ENCODE measurements around the gene TMED9. TPM values are rescaled to one million over a fixed set of nuclear protein-coding genes. Genes with fewer than 3 reads are reported as not detected.

The TMED9 gene
- total RNA-seq, 4 donors from 2014 or later: 96.5 to 141 (median 119) TPM

- peaks cover 0 to 12% (median 0%) of the 10 kb centered on the region in 4 donors for H3K27me3 ChIP-seq
- no peak overlapping the region for H3K4me3 ChIP-seq
- no peaks in the 10 kb centered on the region for H3K36me3 ChIP-seq
- TF ChIP-seq, protein P1, sequence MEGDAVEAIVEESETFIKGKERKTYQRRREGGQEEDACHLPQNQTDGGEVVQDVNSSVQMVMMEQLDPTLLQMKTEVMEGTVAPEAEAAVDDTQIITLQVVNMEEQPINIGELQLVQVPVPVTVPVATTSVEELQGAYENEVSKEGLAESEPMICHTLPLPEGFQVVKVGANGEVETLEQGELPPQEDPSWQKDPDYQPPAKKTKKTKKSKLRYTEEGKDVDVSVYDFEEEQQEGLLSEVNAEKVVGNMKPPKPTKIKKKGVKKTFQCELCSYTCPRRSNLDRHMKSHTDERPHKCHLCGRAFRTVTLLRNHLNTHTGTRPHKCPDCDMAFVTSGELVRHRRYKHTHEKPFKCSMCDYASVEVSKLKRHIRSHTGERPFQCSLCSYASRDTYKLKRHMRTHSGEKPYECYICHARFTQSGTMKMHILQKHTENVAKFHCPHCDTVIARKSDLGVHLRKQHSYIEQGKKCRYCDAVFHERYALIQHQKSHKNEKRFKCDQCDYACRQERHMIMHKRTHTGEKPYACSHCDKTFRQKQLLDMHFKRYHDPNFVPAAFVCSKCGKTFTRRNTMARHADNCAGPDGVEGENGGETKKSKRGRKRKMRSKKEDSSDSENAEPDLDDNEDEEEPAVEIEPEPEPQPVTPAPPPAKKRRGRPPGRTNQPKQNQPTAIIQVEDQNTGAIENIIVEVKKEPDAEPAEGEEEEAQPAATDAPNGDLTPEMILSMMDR (IDR thresholded peaks at IDR 0.05): no peak
- no peak for TF ChIP-seq POLR2A (IDR thresholded peaks at IDR 0.05)
- peaks cover 0 to 2% (median 0%) of the 10 kb centered on the region in 3 donors for H3K4me1 ChIP-seq
- no peak overlapping the region for H3K27ac ChIP-seq
- WGBS, 2 donors: 46 to 62% methylated on average over 5 to 8 of the region's 8 CpGs
- intact Hi-C loops (cut with DNase I): no loop called here
- no peaks in the 10 kb centered on the region for H3K9me3 ChIP-seq
- no peak for DNase-seq
Measured at GRCh38 chr5:177565046-177565445, 27.0 kb upstream of the TMED9 start.

- TF ChIP-seq POLR2A (IDR thresholded peaks at IDR 0.05): no peak
- TF ChIP-seq, protein P1 (IDR thresholded peaks at IDR 0.05): no peak
- intact Hi-C loops (cut with DNase I): no loop called here
- 67 to 72% methylated on average over 4 to 5 of the region's 7 CpGs for WGBS, 2 donors
Measured at GRCh38 chr5:177568326-177568725, 23.7 kb upstream of the TMED9 start.

GRCh38 chr5:177569894-177570293 lies 22.1 kb upstream of the TMED9 start:
- no peak overlapping the region for H3K27ac ChIP-seq
- H3K4me3 ChIP-seq: no peak overlapping the region
- no peaks in the 10 kb centered on the region for H3K36me3 ChIP-seq
- 83 to 86% methylated on average over 2 of the region's 2 CpGs for WGBS, 2 donors
- TF ChIP-seq POLR2A (IDR thresholded peaks at IDR 0.05): no peak
- TF ChIP-seq, protein P1 (IDR thresholded peaks at IDR 0.05): no peak
- peaks cover 0 to 12% (median 0%) of the 10 kb centered on the region in 4 donors for H3K27me3 ChIP-seq
- intact Hi-C loops (cut with DNase I): no loop called here
- H3K4me1 ChIP-seq: peaks cover 0 to 5% (median 3%) of the 10 kb centered on the region in 3 donors
- no peaks in the 10 kb centered on the region for H3K9me3 ChIP-seq
- DNase-seq: no peak

More at GRCh38 chr5:177568326-177568725, 23.7 kb upstream of the TMED9 start:
- no peak overlapping the region for H3K4me3 ChIP-seq
- H3K27me3 ChIP-seq: peaks cover 0 to 12% (median 0%) of the 10 kb centered on the region in 4 donors
- no peaks in the 10 kb centered on the region for H3K9me3 ChIP-seq
- H3K27ac ChIP-seq: no peak overlapping the region
- no peak for DNase-seq
- no peaks in the 10 kb centered on the region for H3K36me3 ChIP-seq
- H3K4me1 ChIP-seq: no peaks in the 10 kb centered on the region

DNA sequence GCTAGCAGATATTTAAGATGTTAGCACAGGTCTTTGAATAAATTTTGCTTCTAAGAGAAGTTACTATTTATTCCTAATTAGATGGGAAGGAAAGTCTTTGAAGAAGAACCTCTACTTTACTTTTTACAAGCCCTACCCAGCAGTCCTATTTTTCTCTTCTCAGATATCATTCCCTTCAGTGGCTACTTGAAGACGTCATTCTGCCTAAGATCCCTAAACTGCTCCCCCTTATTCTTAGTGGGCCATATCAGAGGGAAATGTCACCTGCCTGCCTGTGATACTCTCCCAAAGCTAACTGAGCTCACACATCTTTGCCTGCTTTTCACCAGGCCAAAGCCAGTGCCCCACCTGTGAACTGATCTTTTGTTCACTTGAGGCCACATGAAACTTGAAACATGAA lies 16.5 kb upstream of the TMED9 start:
- no peak for DNase-seq
- intact Hi-C loops (cut with DNase I): no loop called here
- Histone ChIP-seq H3K36me3 (no peaks in the 10 kb centered on the region), H3K4me1 (peaks cover 6 to 17% (median 8%) of the 10 kb centered on the region in 3 donors), H3K9me3 (no peaks in the 10 kb centered on the region), H3K27ac (peak overlapping the region; percentile 75 to 85 (median 78)), H3K4me3 (no peak overlapping the region), H3K27me3 (no peaks in the 10 kb centered on the region)
- 20 to 33% methylated on average over 1 of the region's 1 CpG for WGBS, 2 donors
- TF ChIP-seq, protein P1 (IDR thresholded peaks at IDR 0.05): no peak
- no peak for TF ChIP-seq POLR2A (IDR thresholded peaks at IDR 0.05)

DNA sequence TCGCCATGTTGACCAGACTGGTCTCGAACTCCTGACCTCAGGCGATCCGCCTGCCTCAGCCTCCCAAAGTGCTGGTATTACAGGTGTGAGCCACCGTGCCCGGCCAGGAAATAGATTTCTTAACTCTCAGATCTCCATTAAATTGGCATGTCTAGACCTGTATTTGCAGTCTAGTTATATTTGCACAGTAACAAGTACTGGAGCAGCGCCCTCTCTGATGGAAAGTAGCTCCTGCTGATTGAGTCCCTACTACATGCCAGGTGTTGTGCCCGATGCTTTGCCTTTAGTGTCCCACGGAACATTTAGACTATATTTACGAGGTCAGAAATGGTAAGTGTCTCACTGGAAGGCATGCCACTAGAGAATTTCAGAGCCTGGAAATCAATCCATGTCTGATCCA lies 15.8 kb upstream of the TMED9 start:
- peaks cover 6 to 17% (median 8%) of the 10 kb centered on the region in 3 donors for H3K4me1 ChIP-seq
- intact Hi-C loops (cut with DNase I): no loop called here
- H3K36me3 ChIP-seq: no peaks in the 10 kb centered on the region
- DNase-seq: no peak
- H3K9me3 ChIP-seq: no peaks in the 10 kb centered on the region
- 65 to 85% methylated on average over 10 of the region's 10 CpGs for WGBS, 2 donors
- H3K27ac ChIP-seq: peak overlapping the region; percentile 75 to 85 (median 78)
- no peak overlapping the region for H3K4me3 ChIP-seq
- H3K27me3 ChIP-seq: no peaks in the 10 kb centered on the region
- TF ChIP-seq, protein P1 (IDR thresholded peaks at IDR 0.05): peak in 1 of 6 experiments; percentile 33
- TF ChIP-seq POLR2A (IDR thresholded peaks at IDR 0.05): no peak
